HG02970 (cell line): Measurements from ENCODE around the gene FGF22.

Experiments
- ATAC-seq: cut with Tn5 transposase; IDR thresholded peaks from one replicate; pipeline ENCODE4 v1.9.1; 2021; ENCODE audit warnings: mild to moderate bottlenecking, moderate library complexity, moderate number of reproducible peaks; ENCODE audit not compliant: unreplicated experiment, low FRiP score

The FGF22 gene

DNA sequence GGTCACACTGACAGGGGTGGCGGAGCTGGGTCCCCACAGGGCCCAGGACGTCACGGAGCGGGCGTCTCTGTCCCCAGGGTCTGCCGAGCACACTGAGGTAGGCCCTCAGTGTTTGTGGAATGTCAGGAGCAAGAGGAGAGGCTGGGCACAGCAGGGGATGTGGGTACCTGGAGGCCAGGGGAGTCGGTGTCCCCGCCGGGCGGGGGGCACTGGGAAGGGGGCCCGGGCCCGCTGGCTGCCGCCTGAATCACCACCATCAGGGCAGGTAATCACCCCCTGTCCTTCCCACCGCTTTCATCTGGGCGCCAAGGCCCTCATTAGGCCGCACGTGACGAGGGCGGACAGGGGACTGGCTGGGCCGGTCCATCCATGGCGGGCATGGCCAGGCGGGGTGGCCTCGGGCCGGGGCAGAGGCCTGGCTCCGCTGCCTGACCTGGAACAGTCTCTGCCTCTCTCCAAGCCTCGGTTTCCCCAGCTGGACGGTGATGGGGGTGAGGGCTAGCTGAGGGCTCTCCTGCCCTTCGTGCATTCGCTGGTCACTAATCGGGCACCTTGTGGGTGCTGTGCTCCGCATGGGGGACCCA lies 1.0 kb downstream of the FGF22 start:
- no peak for ATAC-seq

DNA sequence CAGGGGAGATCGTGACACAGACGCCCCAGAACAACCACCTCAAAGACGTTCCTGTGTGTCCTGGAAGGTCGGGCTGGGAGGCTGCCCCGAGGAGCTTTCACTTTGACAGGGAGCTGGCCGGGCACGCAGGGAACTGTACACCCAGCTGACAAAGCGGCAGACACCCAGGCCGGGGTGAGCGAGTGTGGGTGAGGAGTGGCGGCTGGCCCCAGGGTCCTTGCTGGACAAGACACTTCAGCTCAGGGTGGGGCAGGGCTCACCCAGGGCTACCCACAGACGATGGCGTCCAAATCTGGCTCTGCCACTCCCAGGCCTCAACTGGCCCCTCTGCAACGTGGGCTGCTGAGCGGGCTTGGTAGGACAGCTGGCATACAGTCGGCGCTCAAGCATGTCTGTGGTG lies 2.0 kb downstream of the FGF22 start:
- no peak for ATAC-seq

- no peak for ATAC-seq
These were observed 3.4 kb downstream of the FGF22 start for GRCh38 chr19:642767-643727.

DNA sequence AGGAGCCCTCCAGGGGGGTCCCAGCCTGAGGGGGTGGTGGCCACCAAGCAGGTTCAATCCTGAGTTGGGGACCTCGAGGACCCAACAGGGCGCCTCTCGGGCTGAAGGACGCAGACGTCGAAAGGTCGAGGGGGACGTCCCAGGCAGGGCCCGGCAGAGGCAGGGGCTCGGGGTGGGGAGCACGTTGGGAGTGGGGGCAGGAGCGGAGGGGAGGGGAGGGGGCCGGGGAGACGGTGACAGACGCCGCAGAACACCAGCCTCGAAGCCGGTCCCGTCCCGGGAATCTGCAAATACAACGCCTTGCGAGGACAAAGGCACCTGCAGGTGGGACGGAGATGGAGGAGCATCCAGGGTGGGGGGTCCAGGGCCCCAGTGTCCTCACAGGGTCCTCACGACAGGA lies 4.1 kb downstream of the FGF22 start:
- ATAC-seq: no peak

DNA sequence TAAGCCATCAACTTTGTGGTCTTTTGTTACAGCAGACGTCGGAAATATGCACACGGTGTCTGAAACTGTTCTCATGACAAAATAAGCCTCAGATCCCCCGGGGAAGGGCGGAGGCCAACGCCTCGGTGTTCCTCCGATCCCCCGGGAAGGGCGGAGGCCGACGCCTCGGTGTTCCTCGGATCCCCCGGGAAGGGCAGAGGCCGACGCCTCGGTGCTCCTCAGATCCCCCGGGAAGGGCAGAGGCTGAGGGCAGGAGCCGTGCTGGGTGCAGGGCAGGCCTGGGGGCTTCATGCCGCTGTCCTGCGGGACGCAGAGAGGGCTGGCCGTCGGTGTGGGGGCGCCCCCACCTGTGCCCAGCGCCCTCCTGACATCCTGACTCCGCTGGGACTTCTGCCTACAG lies 4.7 kb downstream of the FGF22 start:
- ATAC-seq: no peak

GRCh38 chr19:644789-645188 lies 5.1 kb downstream of the FGF22 start:
- no peak for ATAC-seq

- ATAC-seq: no peak
These were observed 6.5 kb downstream of the FGF22 start for GRCh38 chr19:645912-646778.

DNA sequence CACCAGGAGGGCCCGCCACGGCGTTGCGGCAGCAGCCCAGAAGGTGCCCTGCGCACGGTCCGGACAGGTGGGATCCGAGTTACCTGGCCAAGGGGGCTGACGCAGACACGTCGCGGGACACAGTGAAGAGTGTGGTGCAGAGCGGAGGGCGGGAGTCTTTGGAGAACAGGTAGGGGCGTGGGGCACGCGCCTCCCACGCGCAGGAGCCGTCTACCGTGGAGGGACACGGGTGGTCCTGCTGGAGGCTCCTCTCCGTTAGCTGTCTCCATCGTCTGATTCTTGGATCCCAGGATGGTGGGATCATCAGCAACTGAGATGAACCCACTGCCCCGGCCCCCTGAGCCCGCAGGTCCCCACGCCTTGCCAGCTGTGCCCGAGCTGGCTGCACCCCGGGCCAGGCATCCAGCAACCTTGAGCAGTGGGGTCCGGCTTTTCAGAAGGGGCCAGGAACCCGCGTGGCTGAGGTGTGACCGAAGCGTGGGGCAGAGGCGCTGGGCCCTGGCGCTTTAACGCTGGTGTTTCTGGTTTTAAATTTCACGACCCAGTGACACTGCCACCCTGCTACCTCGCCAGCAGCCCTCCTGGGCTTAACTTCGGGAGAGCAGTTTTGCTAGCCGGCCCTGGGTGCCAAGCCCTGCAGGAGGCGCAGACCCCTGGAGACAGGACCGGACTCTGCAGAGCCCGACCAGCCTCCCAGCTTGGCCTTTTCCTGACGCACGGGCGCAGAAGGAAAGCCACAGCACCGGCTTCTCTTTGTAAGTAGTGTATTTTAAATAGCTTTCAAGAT lies 7.3 kb downstream of the FGF22 start:
- no peak for ATAC-seq

- ATAC-seq: no peak
These were observed 8.0 kb downstream of the FGF22 start for GRCh38 chr19:647566-648284.

- no peak for ATAC-seq
These were observed 8.6 kb downstream of the FGF22 start for GRCh38 chr19:648305-648704.

DNA sequence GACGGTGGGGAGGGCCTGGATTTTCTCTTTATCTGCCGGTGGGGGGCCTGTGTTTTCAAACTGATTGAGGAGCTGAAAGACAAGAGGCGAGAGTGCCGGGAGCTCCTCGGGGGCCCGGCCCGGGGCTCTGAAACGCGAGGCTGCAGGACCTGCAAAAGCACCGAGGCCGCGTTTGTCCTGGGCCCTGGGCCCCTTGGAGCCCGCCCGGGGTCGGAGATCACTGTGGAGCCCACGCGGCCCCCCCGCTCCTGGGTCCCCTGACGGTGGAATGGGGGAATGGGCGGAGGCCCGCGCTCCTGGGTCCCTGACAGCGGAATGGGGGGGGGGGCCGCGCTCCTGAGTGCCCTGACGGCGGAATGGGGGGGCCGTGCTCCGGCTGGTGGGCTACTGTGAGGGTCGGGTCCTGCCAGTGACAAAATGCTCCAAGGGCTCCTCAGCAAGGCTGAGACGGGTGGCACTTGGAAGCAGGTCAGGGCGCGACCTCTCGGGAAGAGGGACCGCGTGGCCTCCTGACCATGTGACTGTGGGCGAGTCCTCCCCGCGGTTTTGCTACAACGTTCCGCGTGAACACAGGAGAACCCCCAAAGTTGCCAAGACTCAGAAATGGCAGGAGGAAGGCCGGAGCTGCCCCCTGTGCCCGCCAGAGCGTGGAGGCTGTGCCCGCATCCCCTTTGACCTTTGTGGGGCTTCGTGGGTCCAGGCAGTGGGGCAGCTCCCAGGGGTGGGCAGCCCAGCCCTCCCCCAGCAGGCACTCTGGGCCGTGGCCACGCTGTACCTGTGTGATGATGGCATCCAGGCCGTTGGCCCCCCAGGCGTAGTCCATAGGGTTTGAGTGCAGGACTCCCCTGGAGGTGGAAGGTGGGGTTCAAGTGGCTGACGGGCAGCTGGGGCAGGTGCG lies 9.5 kb downstream of the FGF22 start:
- ATAC-seq: no peak

GRCh38 chr19:650121-650520 lies 10.4 kb downstream of the FGF22 start:
- no peak for ATAC-seq

DNA sequence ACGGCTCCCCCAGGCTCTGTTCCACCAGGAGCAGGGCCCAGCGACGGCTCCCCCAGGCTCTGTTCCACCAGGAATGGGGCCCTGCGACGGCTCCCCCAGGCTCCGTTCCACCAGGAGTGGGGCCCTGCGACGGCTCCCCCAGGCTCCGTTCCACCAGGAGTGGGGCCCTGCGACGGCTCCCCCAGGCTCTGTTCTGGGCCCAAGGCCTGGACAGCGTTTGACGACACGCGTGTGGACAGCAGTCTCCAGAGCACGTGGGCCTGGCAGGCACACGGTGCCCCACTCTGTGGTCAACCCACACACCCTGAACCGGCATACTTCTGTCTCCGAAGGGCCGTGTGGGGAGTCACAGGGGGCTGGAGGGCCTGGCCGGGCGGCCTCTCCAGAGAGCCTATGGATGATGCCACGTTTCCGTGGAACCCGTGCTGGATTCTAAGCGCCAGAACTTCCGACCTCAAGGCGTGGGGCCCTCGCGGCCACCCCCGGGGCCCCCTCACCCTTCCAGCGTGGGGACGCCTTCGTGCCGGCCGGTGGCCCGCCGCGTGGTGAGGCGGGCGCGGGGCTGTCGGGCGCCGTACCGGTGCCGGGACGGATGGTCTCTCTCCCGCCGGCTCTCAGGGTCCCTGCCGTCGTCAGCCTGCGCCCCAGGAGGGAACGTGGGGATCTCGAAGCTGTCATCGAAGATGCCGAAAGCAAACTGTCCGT lies 11.6 kb downstream of the FGF22 start:
- no peak for ATAC-seq

DNA sequence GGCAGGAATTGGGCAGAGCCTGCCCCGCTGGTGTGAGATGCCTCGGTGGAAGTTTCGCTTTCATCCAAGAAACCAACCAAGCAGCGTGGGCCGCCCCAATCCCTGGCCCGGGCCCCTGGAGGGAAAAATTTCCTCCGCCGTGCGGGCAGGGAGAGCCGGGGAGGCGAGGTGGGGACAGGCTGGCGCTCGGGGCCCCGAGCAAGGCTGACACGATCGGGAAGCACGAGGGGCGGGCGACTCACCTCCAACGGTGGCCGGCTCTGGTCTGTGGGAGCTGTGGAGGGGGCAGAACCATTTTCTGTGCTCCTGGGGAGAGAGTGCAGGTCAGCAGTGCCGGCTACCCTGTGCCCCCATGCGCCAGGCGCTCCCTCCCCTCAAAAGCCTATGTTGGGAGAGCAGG lies 12.3 kb downstream of the FGF22 start:
- ATAC-seq: no peak

DNA sequence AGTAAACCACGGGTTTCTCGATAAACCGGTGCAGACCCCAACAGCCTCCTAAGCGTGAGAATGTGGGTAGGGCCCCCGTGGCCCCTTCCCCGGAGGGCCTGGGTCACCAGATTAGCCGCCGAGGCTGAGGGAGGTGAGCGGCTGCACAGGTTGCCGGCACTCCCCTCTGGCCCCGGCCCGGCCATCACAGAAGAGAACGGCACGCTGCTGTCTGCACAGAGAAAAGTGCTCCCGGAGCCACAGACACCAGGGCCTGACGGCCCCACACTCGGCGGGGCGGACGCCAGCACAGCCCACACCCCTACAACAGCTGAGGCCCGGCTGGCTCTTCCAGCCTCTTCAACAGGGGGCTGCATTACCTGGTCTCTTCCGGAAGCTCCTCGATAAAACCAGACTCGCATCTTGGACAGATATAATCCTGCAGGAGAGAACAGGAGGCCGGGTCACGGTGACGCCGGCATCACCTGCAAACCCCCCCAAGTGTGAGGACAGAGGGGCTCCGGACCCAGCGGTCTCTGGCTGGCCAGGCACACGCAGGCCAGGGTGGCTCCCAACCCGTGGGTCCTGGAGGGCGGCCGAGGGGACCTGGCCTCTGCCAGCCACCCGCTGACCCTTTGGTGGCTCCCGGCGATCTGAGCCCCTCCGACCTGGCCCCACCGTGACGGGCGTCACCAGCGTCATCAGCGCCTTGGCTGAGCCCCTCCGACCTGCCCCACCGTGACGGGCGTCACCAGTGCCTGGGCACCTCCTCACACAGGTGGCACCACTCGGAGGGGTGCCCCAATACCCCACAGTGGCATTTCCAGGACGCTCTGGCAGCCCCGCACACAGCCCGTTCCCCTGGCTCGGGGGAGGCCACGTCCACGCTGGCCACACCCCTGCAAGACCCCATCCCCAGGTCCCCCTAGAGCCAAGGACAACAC lies 13.0 kb downstream of the FGF22 start:
- no peak for ATAC-seq

- no peak for ATAC-seq
These were observed 13.7 kb downstream of the FGF22 start for GRCh38 chr19:653425-653824.

GRCh38 chr19:655691-656090 lies 16.0 kb downstream of the FGF22 start:
- ATAC-seq: no peak
